ENCODE results near the gene NMRK1. TPM values are rescaled to one million over a fixed set of nuclear protein-coding genes. Genes with fewer than 3 reads are reported as not detected.

NMRK1 gene
- total and polyA plus RNA-seq, 2 of the 13 experiments (the other 11 are each of a cell fraction or from before 2014, with no cell fraction given), result 9.1 to 12.9 TPM

- TF ChIP-seq, protein P1, sequence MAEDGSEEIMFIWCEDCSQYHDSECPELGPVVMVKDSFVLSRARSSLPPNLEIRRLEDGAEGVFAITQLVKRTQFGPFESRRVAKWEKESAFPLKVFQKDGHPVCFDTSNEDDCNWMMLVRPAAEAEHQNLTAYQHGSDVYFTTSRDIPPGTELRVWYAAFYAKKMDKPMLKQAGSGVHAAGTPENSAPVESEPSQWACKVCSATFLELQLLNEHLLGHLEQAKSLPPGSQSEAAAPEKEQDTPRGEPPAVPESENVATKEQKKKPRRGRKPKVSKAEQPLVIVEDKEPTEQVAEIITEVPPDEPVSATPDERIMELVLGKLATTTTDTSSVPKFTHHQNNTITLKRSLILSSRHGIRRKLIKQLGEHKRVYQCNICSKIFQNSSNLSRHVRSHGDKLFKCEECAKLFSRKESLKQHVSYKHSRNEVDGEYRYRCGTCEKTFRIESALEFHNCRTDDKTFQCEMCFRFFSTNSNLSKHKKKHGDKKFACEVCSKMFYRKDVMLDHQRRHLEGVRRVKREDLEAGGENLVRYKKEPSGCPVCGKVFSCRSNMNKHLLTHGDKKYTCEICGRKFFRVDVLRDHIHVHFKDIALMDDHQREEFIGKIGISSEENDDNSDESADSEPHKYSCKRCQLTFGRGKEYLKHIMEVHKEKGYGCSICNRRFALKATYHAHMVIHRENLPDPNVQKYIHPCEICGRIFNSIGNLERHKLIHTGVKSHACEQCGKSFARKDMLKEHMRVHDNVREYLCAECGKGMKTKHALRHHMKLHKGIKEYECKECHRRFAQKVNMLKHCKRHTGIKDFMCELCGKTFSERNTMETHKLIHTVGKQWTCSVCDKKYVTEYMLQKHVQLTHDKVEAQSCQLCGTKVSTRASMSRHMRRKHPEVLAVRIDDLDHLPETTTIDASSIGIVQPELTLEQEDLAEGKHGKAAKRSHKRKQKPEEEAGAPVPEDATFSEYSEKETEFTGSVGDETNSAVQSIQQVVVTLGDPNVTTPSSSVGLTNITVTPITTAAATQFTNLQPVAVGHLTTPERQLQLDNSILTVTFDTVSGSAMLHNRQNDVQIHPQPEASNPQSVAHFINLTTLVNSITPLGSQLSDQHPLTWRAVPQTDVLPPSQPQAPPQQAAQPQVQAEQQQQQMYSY (CRISPR knock-in tag; IDR thresholded peaks at IDR 0.05), result peak; percentile 71
- TF ChIP-seq ZNF605 (CRISPR knock-in tag; IDR thresholded peaks at IDR 0.05) (no peak), SMAD1 (CRISPR knock-in tag; IDR thresholded peaks at IDR 0.05; ENCODE audit: borderline replicate concordance, low read depth) (no peak), ZNF629 (CRISPR knock-in tag; conservative IDR thresholded peaks at IDR 0.05) (peak; percentile 95), ZNF891 (CRISPR knock-in tag; IDR thresholded peaks at IDR 0.05) (no peak), STAG1 (CRISPR knock-in tag; IDR thresholded peaks at IDR 0.05) (no peak), NFKB2 (CRISPR knock-in tag; IDR thresholded peaks at IDR 0.05; ENCODE audit: borderline replicate concordance) (peak; percentile 22; the same call in 1 of the 2 replicates), ZNF660 (CRISPR knock-in tag; IDR thresholded peaks at IDR 0.05; ENCODE audit: borderline replicate concordance, low read depth) (no peak), ETS1 (CRISPR knock-in tag; IDR thresholded peaks at IDR 0.05) (no peak; the same call in 1 of the 2 replicates), PHB2 (IDR thresholded peaks at IDR 0.05; ENCODE audit: partially characterized antibody) (no peak), IKZF4 (CRISPR knock-in tag; IDR thresholded peaks at IDR 0.05; ENCODE audit: borderline replicate concordance, low read depth, not compliant biosample characterization) (no peak)
- TF ChIP-seq, protein P2, sequence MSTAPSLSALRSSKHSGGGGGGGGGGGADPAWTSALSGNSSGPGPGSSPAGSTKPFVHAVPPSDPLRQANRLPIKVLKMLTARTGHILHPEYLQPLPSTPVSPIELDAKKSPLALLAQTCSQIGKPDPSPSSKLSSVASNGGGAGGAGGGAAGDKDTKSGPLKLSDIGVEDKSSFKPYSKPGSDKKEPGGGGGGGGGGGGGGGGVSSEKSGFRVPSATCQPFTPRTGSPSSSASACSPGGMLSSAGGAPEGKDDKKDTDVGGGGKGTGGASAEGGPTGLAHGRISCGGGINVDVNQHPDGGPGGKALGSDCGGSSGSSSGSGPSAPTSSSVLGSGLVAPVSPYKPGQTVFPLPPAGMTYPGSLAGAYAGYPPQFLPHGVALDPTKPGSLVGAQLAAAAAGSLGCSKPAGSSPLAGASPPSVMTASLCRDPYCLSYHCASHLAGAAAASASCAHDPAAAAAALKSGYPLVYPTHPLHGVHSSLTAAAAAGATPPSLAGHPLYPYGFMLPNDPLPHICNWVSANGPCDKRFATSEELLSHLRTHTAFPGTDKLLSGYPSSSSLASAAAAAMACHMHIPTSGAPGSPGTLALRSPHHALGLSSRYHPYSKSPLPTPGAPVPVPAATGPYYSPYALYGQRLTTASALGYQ (CRISPR knock-in tag; IDR thresholded peaks at IDR 0.05), result no peak
- TF ChIP-seq, protein P3, sequence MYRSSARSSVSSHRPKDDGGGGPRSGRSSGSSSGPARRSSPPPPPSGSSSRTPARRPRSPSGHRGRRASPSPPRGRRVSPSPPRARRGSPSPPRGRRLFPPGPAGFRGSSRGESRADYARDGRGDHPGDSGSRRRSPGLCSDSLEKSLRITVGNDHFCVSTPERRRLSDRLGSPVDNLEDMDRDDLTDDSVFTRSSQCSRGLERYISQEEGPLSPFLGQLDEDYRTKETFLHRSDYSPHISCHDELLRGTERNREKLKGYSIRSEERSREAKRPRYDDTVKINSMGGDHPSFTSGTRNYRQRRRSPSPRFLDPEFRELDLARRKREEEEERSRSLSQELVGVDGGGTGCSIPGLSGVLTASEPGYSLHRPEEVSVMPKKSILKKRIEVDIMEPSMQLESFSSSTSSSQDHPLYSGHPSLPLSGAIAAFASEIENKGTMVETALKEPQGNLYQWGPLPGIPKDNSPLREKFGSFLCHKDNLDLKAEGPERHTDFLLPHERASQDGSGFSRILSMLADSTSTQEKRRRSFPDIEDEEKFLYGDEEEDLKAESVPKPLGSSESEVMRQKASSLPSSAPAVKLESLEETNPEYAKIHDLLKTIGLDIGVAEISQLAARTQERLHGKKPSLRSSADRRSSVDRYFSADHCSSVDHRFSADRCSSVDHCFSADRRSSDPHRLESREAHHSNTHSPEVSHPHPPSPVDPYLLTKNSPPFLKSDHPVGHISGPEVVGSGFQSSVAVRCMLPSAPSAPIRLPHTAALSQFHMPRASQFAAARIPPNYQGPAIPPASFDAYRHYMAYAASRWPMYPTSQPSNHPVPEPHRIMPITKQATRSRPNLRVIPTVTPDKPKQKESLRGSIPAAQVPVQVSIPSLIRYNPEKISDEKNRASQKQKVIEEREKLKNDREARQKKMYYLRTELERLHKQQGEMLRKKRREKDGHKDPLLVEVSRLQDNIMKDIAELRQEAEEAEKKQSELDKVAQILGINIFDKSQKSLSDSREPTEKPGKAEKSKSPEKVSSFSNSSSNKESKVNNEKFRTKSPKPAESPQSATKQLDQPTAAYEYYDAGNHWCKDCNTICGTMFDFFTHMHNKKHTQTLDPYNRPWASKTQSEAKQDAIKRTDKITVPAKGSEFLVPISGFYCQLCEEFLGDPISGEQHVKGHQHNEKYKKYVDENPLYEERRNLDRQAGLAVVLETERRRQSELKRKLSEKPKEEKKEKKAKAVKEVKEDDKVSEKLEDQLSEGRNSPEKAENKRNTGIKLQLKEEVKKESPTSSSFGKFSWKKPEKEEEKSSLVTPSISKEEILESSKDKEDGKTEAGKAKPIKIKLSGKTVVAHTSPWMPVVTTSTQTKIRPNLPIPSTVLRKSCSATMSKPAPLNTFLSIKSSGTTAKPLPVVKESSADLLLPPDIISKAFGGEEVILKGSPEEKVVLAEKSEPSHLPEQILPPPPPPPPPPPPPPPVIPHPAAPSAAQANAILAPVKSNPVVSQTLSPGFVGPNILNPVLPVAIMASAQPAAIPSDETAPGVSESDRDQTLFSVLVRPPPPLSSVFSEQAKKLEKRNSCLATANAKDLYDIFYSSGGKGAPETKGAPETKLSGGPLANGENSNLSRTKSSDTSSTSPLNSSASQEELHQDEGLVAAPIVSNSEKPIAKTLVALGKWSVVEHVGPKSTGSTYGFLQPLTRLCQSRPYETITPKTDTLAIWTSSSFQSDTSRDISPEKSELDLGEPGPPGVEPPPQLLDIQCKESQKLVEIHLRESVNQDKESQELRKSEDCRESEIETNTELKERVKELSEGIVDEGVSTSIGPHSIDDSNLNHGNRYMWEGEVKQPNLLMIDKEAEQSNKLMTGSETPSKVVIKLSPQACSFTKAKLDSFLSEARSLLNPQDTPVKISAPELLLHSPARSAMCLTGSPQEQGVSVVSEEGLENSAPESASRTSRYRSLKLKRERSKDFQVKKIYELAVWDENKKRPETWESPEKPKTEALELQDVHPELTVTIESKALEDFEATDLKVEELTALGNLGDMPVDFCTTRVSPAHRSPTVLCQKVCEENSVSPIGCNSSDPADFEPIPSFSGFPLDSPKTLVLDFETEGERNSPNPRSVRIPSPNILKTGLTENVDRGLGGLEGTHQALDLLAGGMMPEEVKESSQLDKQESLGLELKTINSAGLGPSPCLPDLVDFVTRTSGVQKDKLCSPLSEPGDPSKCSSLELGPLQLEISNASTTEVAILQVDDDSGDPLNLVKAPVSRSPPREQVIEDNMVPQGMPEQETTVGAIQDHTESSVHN (CRISPR knock-in tag; IDR thresholded peaks at IDR 0.05), result no peak
Observed at GRCh38 chr9:75087289-75087823, 599 bp downstream of the NMRK1 start (continued).

Measured in HepG2 (cell line).